Measurements from ENCODE around the gene ZNF341. TPM values are rescaled to one million over a fixed set of nuclear protein-coding genes. Genes with fewer than 3 reads are reported as not detected.

The ZNF341 gene
- total and polyA plus RNA-seq, 2 of the 8 experiments (the other 6 are each of a cell fraction or from before 2014, with no cell fraction given) = 5.8 to 6.4 TPM

- H4K5ac ChIP-seq (ENCODE audit: insufficient read length, low read depth, low read length) = no peak overlapping the region
- H3K79me2 ChIP-seq (ENCODE audit: control insufficient read depth in 1 of 2, insufficient read depth in 2 of 2, low read length in 2 of 2) = no peaks in the 10 kb centered on the region
- no peaks in the 10 kb centered on the region; a peak in 1 of 7 replicates for H3K4me1 ChIP-seq (replicated peaks in 1 of 4; ENCODE audit: control insufficient read depth in 3 of 4, insufficient read depth in 4 of 4, low read length in 3 of 4)
- no peak overlapping the region for H4K91ac ChIP-seq (replicated peaks; ENCODE audit: insufficient read length, low read length)
- no peak overlapping the region for H3K27ac ChIP-seq (ENCODE audit: low read depth, low read length)
- H2BK5ac ChIP-seq (ENCODE audit: low read depth, low read length) = no peak overlapping the region
- H3K9me3 ChIP-seq (ENCODE audit: insufficient read depth in 2 of 2, low read depth in 1 of 2, low read length in 1 of 2) = no peaks in the 10 kb centered on the region
- 79% methylated on average over 13 of the region's 13 CpGs; no CpG with 5 or more reads in 1 of the 2 experiments for WGBS, 2 experiments (ENCODE audit: extremely low coverage in 1 of 2, insufficient coverage in 1 of 2, insufficient read length in 1 of 2, insufficient replicate concordance in 2 of 2, low coverage in 1 of 2, low lambda C conversion rate in 2 of 2, missing lambda C conversion rate in 1 of 2)
- ChIA-PET CTCF (ENCODE audit: partially characterized antibody) (interaction anchor here (1.0 to 1.4 kb wide), 2 partner anchors 12 to 23 kb away, joined by 3 read pairs; partner anchors contain the start of gene ZNF341), POLR2A (ENCODE audit: partially characterized antibody) (interaction anchor here (0.7 to 1.9 kb wide), 13 partner anchors 9 to 52 kb away, joined by 3 to 8 read pairs (median 4); partner anchors contain the start of gene ACTL10)
- no peak overlapping the region for H2BK120ac ChIP-seq (replicated peaks; ENCODE audit: low read depth, low read length)
- no peak overlapping the region for H3K14ac ChIP-seq (ENCODE audit: insufficient read length)
- no peaks in the 10 kb centered on the region for H3K36me3 ChIP-seq (ENCODE audit: control insufficient read depth in 2 of 4, insufficient read depth in 4 of 4, low read length in 3 of 4)
- no peaks in the 10 kb centered on the region for H3K79me1 ChIP-seq (ENCODE audit: low read depth, low read length)
- peak overlapping the region; percentile 39; the same call in 1 of the 2 replicates for H2BK12ac ChIP-seq (ENCODE audit: low read depth, low read length)
- H2BK20ac ChIP-seq (ENCODE audit: low read length) = no peak overlapping the region
- H3K4ac ChIP-seq (replicated peaks; ENCODE audit: insufficient read length, low read depth, low read length) = peak overlapping the region; percentile 67
- no peak overlapping the region for H3K9ac ChIP-seq (replicated peaks in 1 of 4; ENCODE audit: extremely low read depth in 1 of 4, low read depth in 3 of 4, low read length in 3 of 4)
- H3K4me2 ChIP-seq (ENCODE audit: insufficient read depth in 1 of 2, low read depth in 2 of 2, low read length in 2 of 2) = peak overlapping the region; percentile 69
- no peak for FAIRE-seq
- no peak overlapping the region for H2AK5ac ChIP-seq (ENCODE audit: low read depth, low read length)
- peaks cover 6% of the 10 kb centered on the region for H3K23me2 ChIP-seq (ENCODE audit: low read depth, low read length)
- no peak overlapping the region for H4K8ac ChIP-seq (ENCODE audit: extremely low read depth, insufficient read depth, low read length)
- TF ChIP-seq HDAC6 (IDR thresholded peaks at IDR 0.05; ENCODE audit: low read depth, low read length) = no peak
- no peak for TF ChIP-seq BCL11A (IDR thresholded peaks at IDR 0.05; ENCODE audit: low read depth in 2 of 2, low read length in 2 of 2)
- peak; percentile 20 for TF ChIP-seq EZH2 (IDR thresholded peaks at IDR 0.05; ENCODE audit: low read depth, low read length, severe bottlenecking)
- TF ChIP-seq TBP (IDR thresholded peaks at IDR 0.05; ENCODE audit: low read depth, low read length) = no peak
- TF ChIP-seq NANOG (IDR thresholded peaks at IDR 0.05; ENCODE audit: insufficient read depth, low read depth, low read length, poor library complexity, severe bottlenecking) = no peak
- no peak for TF ChIP-seq TAF7 (optimal IDR thresholded peaks at IDR 0.05; ENCODE audit: borderline replicate concordance, low read depth, low read length)
- no peak for TF ChIP-seq EP300 (IDR thresholded peaks at IDR 0.05; ENCODE audit: borderline replicate concordance in 1 of 2, low read depth in 2 of 2, low read length in 2 of 2)
- no peak for TF ChIP-seq BRCA1 (IDR thresholded peaks at IDR 0.05; ENCODE audit: low read depth, low read length)
- H3K23ac ChIP-seq (ENCODE audit: insufficient read length) = no peak overlapping the region
- H3K18ac ChIP-seq (ENCODE audit: extremely low read depth, low read length) = no peak overlapping the region
- H3K56ac ChIP-seq (replicated peaks; ENCODE audit: insufficient read length, low read depth, low read length) = no peak overlapping the region
- peak overlapping the region; percentile 47; the same call in 1 of the 2 replicates for H2AFZ ChIP-seq (ENCODE audit: low read length)
- H3K27me3 ChIP-seq (replicated peaks in 1 of 4; ENCODE audit: control insufficient read depth in 3 of 4, extremely low read depth in 1 of 4, insufficient read depth in 3 of 4, low read length in 3 of 4) = no peaks in the 10 kb centered on the region
- DNase-seq (ENCODE audit: low read depth in 1 of 2, low spot score in 2 of 2) = no peak
- H3K4me3 ChIP-seq (ENCODE audit: extremely low read depth in 1 of 4, insufficient read depth in 2 of 4, low read depth in 3 of 4, low read length in 4 of 4) = peak overlapping the region; percentile 45 to 63 (median 54)
- H2BK15ac ChIP-seq (ENCODE audit: low read length) = no peak overlapping the region; the same call in 1 of the 2 replicates
- no peaks in the 10 kb centered on the region for H4K20me1 ChIP-seq (replicated peaks in 1 of 2; ENCODE audit: control insufficient read depth in 1 of 2, insufficient read depth in 2 of 2, low read length in 2 of 2)
Measured at GRCh38 chr20:33719277-33719988, 12.4 kb upstream of the ZNF341 start.

Data from H1 (cell line).